GM12865 (cell line): ENCODE data around the gene SMCO2.
A peak's percentile ranks its signal among the peaks of the same experiment; 100 is the strongest.

Source experiments
- DNase-seq: peaks from one replicate; pipeline ENCODE4 v3.0.0; 2010; ENCODE audit warnings: low read depth
- H3K4me3 ChIP-seq: 2 replicates; pipeline ENCODE4 v1.5.1; 2011; ENCODE audit warnings: mild to moderate bottlenecking, low read depth, low read length, control low read depth
- CTCF ChIP-seq: IDR thresholded peaks from 2 replicates; pipeline ENCODE4 v1.5.1; 2011; ENCODE audit warnings: low read length, control low read depth, low read depth, inconsistent platforms; ENCODE audit not compliant: insufficient read depth; ENCODE audit errors: missing control alignments

SMCO2 gene

DNA sequence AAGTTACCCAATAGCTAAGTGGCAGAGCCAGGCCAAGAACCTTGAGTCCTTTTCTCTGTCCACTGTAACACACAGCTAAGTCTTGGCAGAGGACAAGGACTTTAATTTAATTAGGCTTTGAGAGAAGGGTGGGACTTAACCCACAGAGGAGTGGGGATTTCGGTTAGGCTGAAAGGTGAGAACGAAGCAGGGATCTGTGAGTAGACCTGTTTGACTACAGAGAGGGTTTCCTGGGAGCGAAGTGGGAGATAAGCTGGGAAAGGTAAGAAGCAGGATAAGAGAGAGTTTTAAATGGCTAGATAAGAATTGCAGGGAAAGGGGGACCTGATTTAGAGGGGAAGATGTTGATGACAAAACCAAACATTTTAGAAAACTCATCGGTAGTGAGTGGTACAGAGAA, 75.4 kb downstream of the SMCO2 start:
- no peak for DNase-seq
- H3K4me3 ChIP-seq: no peak overlapping the region
- no peak for TF ChIP-seq CTCF

DNA sequence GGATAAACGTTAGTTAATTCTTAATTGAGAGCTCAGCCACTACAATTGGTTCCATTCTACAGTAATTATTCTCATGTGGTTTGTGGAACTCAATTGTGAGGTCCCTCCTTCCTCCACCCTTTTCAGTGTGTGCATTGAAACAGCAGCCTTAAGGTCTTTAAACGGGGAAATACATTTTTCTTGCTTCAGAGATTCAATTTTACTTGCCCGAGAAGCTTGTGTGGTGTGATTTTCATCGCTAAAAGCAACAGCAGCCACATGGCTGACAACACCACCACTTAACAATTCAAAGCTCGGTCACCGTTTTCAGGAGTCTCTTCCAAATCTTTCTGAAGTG, 76.7 kb downstream of the SMCO2 start:
- TF ChIP-seq CTCF: no peak
- peak; percentile 36 for DNase-seq
- peak overlapping the region; percentile 79 for H3K4me3 ChIP-seq

DNA sequence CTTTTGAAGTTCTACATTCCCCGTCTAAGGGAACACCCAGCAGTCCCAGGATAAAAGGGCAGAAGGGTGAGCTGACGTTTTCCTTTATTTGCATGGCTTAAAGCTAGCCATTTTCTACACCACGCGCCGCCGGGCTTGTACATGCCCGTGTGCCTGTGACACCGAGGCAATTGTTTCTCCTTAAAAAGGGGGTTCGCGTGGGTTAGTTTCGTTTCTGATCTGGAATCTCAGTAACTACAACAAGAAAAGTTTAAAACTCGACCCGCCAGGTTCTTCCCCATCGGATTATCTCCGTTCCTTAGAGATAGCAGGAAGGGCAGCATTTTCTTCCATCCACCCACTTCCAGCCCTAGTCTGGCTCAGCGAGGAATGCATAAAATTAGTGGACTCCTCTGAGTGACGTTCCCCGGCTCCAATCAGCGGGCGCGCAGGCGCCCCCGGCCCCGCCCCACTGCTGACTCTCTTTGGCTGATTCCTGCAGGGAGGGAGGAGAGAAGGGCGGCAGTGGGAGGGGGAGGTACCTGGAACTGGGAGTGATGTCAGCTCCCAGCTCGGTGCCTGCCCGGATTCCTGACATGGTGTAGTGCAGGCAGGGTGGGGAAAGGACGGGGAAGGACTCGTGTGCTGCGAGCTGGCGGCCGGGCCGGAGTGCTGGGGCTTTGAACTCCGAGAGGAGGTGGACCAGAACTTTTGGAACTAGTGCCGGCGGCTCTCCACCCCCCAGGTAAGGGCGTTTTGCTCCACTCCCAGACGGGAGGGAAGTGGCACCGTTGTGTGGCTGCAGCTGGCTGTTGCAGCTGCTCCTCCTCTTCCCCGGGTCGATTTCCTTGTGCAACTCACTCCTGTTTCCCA, 77.3 kb downstream of the SMCO2 start, which contains the start of gene PPFIBP1:
PPFIBP1 (plus strand) TSS at position 565 of the 852 bp plus-strand sequence. CDS start 109,191 bp downstream, outside the sequence.
- peak; percentile 96 for DNase-seq
- TF ChIP-seq CTCF: peak; percentile 30
- peak within 1 kb of the TSS; percentile 79 for H3K4me3 ChIP-seq

DNA sequence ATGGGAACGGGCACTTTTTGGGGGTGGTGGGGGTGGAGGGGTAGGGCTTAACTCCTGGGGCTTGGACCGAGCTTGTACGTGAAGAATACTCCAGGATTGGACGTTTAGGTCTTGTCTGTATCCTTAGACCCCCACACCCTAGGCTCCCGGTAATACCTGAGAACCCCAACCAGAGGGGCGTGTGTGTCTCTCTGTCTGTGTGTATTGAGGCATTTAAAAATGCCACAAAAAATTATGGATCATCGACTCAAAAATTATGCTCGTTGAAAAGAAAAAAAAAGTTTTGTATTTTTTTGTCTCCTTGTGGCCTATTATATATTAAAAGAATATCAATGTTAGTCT, 77.9 kb downstream of the SMCO2 start:
- H3K4me3 ChIP-seq: peak overlapping the region; percentile 79
- no peak for DNase-seq
- TF ChIP-seq CTCF: no peak

DNA sequence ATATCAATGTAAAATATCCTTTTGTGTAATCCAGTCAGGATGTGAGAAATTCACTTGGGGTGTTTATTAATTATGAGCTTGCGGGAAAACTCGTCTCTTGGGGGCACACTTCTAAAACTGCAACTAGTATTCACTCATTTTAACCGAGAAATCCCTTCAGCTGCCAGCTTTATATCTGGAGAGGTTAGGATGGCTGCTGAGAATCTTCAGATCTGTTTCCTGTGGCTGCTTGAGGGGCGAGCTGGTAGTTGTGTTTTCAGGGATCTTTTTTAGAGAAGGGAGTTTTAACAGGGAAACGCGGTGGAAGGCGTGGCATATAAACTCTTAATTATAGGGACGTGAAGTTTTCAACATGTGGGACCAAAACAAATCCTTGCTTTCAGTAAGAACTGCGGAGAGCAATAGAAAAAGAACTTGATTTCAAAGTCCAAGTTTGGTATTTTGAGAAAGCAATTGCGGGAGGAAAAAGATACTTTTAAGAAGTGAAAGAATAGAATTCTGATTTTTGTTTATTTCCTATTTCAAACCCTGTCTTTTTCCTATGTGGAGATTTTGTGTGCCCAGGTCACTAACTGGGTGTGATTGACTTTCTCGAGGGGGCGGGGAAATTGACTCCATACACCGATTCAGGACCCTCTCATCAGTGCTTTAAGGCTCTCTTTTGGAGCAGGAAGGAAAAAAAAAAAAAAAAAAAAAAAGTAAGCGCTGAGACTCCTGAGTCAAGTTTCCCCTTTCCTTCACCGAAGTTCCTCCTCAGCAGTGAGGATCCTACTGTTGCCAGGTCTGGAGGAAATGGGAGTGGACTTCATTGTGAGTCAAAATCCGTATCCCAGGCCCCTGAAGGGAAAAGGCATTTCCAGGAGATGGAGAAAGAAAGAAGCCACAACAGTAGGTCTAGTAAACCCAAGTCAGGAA, 78.6 kb downstream of the SMCO2 start:
- peak overlapping the region; percentile 79 for H3K4me3 ChIP-seq
- no peak for TF ChIP-seq CTCF
- peak; percentile 13 for DNase-seq

GRCh38 chr12:27527512-27527911, 81.0 kb downstream of the SMCO2 start:
- TF ChIP-seq CTCF: no peak
- no peak overlapping the region for H3K4me3 ChIP-seq
- no peak for DNase-seq
